ENCODE measurements around the gene SNED1.
"Not testable (repeated sequence)": the region's sequence is repeated elsewhere in the genome, so short reads cannot be mapped to it uniquely, and the experiment has no call there.

SNED1 gene

GRCh38 chr2:240972636-240973521 is 25.5 kb upstream of the SNED1 start:
- no peak for DNase-seq

DNA sequence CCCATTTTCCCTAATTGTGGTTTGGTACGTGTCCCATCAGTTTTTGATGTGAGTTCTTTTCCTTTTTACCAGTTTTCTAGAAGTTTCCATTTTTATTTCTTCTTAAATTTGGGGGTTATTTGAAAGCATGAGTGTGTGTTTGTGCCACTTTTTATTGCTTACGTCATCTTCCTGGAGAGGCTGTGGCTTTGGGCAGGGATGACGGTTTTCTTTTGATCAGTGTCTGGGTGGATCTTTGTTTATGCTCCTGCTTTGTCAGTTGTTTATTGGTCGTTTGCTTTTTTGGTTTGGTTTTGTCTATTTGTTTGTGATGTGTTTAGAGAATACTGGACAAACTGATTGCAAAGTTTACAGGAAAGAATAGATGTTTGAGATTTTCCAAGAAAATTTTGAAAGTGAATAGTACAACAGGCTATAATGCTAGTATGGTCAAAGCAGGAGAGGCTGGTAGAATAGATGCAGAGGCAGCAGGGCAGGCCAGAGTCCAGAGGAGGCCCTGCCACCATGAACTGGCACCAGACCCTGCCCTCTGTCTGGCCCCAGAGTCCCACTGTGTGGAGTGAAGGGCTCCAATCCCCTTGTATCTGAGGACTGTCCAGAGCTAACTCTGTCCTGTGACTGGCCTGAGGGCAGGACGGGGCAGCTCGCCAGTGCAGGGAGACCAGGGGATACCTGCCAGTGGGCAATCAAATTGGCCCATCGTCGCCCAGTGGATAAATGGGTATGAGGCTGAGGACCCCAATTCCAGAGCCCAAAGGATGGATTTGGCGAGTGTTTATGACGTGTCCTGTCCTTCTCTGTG is 23.4 kb upstream of the SNED1 start:
- no peak for DNase-seq

DNA sequence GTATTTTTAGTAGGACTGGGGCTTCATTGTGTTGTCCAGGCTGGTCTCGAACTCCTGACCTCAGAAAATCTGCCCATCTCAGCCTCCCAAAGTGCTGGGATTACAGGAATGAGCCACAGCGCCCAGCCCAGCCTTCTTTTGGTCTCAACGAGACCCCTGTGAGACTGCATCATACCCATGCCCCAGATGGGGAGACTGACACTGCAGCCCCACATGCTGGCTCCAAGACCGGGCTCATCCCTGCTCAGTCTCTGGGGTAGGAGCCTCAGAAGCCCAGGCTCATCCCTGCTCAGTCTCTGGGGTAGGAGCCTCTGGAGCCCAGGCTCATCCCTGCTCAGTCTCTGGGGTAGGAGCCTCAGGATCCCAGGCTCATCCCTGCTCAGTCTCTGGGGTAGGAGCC is 22.5 kb upstream of the SNED1 start:
- DNase-seq, result not testable (repeated sequence)

GRCh38 chr2:240981280-240981679 is 17.1 kb upstream of the SNED1 start:
- DNase-seq, result no peak

GRCh38 chr2:240981871-240982800 is 16.3 kb upstream of the SNED1 start:
- no peak for DNase-seq

DNA sequence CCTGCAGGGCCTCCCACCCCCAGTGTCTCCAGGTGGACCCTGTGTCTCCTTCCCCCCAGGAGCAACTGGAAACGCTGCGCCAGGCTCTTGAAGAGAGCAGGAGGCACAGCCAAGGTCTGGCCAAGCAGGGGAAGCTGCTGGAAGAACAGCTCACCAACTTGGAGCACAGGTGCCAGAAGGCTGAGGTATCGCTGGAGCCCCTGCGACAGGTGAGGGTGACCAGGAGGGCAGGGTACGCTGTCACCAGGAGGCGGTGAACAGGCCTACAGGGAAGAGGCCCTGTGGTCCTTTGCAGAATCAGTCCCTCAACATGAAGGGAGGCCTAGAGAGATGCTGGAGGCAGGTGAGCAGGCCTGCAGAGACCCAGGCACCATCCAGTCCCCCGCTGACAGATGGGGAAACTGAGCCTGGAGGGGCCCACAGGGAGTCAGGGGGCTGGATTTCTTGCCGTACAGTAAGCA is 15.6 kb upstream of the SNED1 start:
- no peak for DNase-seq

- DNase-seq, result peak; percentile 21
Observed at GRCh38 chr2:240983361-240983995, 14.9 kb upstream of the SNED1 start.

GRCh38 chr2:240983996-240984498 is 14.4 kb upstream of the SNED1 start:
- DNase-seq, result no peak

- no peak for DNase-seq
Observed at GRCh38 chr2:240985881-240986786, 12.3 kb upstream of the SNED1 start.

GRCh38 chr2:240986787-240987411 is 11.5 kb upstream of the SNED1 start:
- no peak for DNase-seq

DNA sequence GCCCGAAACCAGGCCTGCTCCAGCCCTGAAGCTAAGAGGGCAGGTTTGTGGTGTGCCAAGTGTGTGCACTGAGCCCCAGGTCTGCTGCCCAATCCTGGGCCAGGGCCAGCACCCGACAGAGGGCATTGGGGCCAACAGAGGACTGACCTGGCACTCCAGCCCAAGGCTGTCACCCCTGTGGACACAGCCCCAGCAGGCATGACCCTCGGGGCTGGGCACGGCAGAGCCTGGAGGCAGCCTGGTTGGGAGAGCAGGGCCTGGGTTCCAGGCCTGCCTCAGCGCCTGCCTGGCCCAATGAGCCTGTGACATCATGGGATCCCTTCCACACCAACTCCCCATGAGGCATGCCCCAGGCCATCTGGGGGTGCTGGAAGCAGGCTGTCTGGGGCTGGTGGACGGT is 10.8 kb upstream of the SNED1 start:
- DNase-seq, result no peak

DNA sequence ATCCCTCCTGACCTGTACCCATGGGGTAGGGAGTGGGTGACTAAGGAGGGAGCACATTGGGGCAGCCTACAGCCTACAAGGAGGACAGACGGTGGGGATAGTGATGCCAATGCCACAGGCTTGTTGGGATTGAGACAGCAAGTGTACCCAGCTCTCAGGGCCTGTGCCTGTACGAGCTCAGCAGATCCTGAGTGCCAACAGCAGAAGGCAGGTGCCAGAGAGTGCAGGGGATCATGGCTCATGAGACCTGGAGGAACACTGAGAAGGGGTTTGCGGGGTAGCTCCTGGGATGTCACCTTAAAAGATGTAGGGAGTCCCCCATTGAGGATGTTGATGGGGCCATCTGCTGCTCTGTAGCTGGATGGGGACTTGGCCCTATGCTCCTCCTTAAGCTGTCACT is 10.3 kb upstream of the SNED1 start:
- no peak for DNase-seq

DNA sequence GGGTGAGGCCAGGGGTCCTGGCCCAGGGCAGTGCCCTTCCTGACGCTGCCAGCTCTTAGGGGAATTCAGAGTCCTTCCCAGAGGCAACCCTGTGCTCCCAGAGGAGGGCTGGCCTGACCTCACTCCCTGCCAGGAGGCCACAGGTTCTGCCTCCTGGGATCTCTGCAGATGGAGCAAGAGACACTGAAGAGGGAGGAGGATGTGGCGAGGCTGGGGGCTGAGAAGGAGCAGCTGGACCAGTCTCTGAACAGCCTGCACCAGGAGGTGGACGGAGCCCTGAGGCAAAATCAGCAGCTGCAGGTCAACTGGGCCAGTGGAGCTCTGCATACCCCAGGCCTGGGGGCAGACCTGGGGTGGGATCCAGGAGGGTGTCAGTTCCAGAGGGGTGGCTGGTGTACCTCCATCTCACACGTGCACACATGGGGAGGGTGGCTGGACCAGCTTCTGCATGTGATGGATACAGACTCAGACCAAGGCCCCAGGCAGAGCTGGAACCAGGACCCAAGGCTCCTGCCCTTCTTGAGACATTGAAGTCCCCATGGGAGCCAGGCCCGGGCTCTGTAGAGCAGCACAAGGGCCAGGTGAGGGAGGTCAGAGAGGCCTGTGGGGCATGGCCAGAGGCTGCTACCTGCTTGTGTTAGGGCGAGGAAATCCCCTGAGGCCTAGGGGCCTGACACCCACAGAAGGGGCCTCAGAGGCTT is 9.7 kb upstream of the SNED1 start:
- no peak for DNase-seq

- DNase-seq, result no peak
Observed at GRCh38 chr2:240989451-240990265, 8.8 kb upstream of the SNED1 start.

DNA sequence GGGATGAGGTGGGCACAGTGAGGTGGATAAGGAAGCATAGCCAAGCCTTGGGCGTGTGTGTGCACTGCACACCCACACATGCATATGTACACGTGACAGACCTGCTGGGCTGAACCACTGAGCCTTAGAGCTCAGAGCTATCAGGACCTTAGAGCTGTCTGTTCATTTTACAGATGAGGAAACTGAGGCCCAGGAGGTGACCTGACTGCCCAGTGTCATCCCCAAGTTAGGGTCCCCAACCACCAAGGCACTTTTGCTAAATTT is 8.2 kb upstream of the SNED1 start:
- DNase-seq, result no peak

- DNase-seq, result no peak
Observed at GRCh38 chr2:240990726-240991377, 7.6 kb upstream of the SNED1 start.

GRCh38 chr2:240991378-240992263 is 6.8 kb upstream of the SNED1 start:
- DNase-seq, result no peak
